ENCODE data around the gene PBX1. TPM values are rescaled to one million over a fixed set of nuclear protein-coding genes. Genes with fewer than 3 reads are reported as not detected.

Gene PBX1
- total and polyA plus RNA-seq, 2 donors (not counting 3 experiments of a cell fraction or from before 2014, with no cell fraction given): 10.7 to 24.1 TPM

DNA sequence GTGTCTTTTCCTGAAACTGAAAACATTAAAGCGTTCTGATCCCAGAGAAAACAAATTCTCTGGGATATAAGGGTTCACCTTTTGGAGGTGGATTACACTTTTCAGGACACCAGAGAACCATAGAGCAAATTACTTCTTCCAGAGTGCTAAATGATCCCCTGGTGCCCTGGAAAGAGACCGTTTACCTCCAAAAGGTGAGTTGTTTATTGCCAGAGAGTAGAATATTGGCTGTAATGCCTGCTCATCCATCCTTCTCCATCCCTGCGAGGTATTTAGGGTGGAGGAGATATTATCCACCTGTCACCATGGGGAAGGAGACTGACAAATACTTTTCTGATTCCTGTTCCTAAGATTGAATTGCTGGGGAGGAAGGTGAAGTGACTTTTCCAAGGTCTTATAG lies 30.4 kb downstream of the PBX1 start:
- intact Hi-C loops (cut with micrococcal nuclease): loop anchor here (2.0 kb wide), 1 partner anchor 27 kb away; no protein-coding TSS in a partner anchor
- Histone ChIP-seq H4K20me1 (replicated peaks; ENCODE audit: control insufficient read depth, extremely low read depth, insufficient read depth, low read length) (no peaks in the 10 kb centered on the region), H3K9me3 (replicated peaks; ENCODE audit: control insufficient read depth, insufficient read depth, low read length) (no peaks in the 10 kb centered on the region), H3K4me3 (replicated peaks in 1 of 3; ENCODE audit: insufficient read depth in 1 of 3, low read depth in 1 of 3, low read length in 3 of 3) (no peak overlapping the region), H3K79me2 (ENCODE audit: control insufficient read depth, insufficient read depth, low read length) (no peaks in the 10 kb centered on the region), H3K27me3 (ENCODE audit: control insufficient read depth in 2 of 2, insufficient read depth in 2 of 2, low read length in 2 of 2) (no peaks in the 10 kb centered on the region), H3K4me1 (ENCODE audit: control insufficient read depth, extremely low read depth, insufficient read depth, low read length) (no peaks in the 10 kb centered on the region), H2AFZ (ENCODE audit: low read depth, low read length) (peak overlapping the region; percentile 69), H3K36me3 (ENCODE audit: control insufficient read depth in 2 of 2, extremely low read depth in 1 of 2, insufficient read depth in 2 of 2, low read length in 2 of 2) (no peaks in the 10 kb centered on the region), H3K4me2 (ENCODE audit: insufficient read depth, low read length) (peak overlapping the region; percentile 53), H3K9me1 (replicated peaks; ENCODE audit: control insufficient read depth, extremely low read depth, insufficient read depth, low read length) (no peaks in the 10 kb centered on the region), H3K9ac (replicated peaks; ENCODE audit: extremely low read depth, insufficient read depth, low read length) (no peak overlapping the region), H3K27ac (ENCODE audit: insufficient read depth, low read depth, low read length) (no peak overlapping the region)
- DNase-seq (ENCODE audit: low read depth, low spot score) (no peak), FAIRE-seq (no peak)
- POLR2A ChIA-PET: no interaction called here
- CTCF ChIA-PET: no interaction called here
- BruUV-seq (replicated peaks): no TSS peak
- dilution Hi-C loops (cut with MboI; ENCODE audit: extremely low pct_ligation_motif_present, low sequenced_read_pairs): no loop called here
- TF ChIP-seq JUN (IDR thresholded peaks at IDR 0.05; ENCODE audit: borderline replicate concordance, insufficient read depth, insufficient read length, low read depth) (no peak), MYC (IDR thresholded peaks at IDR 0.05; ENCODE audit: low read depth, low read length) (no peak), FOS (IDR thresholded peaks at IDR 0.05; ENCODE audit: borderline replicate concordance, insufficient read depth, low read length) (no peak)

DNA sequence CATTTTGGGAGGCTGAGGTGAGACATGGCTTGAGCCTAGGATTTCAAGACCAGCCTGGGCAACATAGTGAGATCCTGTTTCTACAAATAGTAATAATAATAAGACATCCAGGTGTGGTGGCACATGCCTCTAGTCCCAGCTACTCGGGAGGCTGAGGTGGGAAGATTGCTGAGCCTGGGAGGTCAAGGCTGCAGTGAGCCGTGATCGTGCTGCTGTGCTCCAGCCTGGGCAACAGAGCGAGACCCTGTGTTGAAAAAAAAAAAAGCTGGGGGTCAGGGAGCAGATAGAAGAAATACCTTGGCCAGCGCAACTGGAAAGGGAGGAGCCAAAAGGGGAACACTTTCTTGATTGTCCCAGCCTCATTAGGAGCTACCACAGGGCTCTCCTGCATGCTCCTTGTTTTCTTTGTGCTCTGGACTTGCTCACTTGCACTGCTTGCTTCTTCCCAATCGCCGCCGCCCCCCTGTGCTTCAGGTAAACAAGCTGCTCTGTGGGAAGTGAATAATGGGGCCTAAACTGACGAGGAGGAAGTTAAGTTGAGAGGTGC lies 31.1 kb downstream of the PBX1 start:
- BruUV-seq (replicated peaks): no TSS peak
- ChIA-PET POLR2A (no interaction called here), CTCF (no interaction called here)
- no peak overlapping the region for H2AFZ ChIP-seq (ENCODE audit: low read depth, low read length)
- no peaks in the 10 kb centered on the region for H3K4me1 ChIP-seq (ENCODE audit: control insufficient read depth, extremely low read depth, insufficient read depth, low read length)
- H3K27me3 ChIP-seq (ENCODE audit: control insufficient read depth in 2 of 2, insufficient read depth in 2 of 2, low read length in 2 of 2): no peaks in the 10 kb centered on the region
- H3K4me3 ChIP-seq (replicated peaks in 1 of 3; ENCODE audit: insufficient read depth in 1 of 3, low read depth in 1 of 3, low read length in 3 of 3): no peak overlapping the region
- TF ChIP-seq MAX (IDR thresholded peaks at IDR 0.05; ENCODE audit: insufficient read depth, insufficient read length): no peak
- TF ChIP-seq POLR2A (IDR thresholded peaks at IDR 0.05; ENCODE audit: low read depth, low read length): no peak
- no peak for TF ChIP-seq CTCF (IDR thresholded peaks at IDR 0.05; ENCODE audit: extremely low read depth in 1 of 2, insufficient read depth in 1 of 2, low read depth in 1 of 2, low read length in 2 of 2)
- TF ChIP-seq MYC (IDR thresholded peaks at IDR 0.05; ENCODE audit: low read depth, low read length): no peak
- TF ChIP-seq JUN (IDR thresholded peaks at IDR 0.05; ENCODE audit: borderline replicate concordance, insufficient read depth, insufficient read length, low read depth): no peak
- no peak for TF ChIP-seq POLR2AphosphoS5 (IDR thresholded peaks at IDR 0.05; ENCODE audit: insufficient read depth, low read depth, low read length)
- no peak for TF ChIP-seq GATA2 (IDR thresholded peaks at IDR 0.05; ENCODE audit: insufficient read depth, insufficient read length, low read depth, low read length)
- no peak for TF ChIP-seq FOS (IDR thresholded peaks at IDR 0.05; ENCODE audit: borderline replicate concordance, insufficient read depth, low read length)
- no peak for TF ChIP-seq EZH2 (IDR thresholded peaks at IDR 0.05; ENCODE audit: borderline replicate concordance, low read depth, low read length, severe bottlenecking)
- H3K27ac ChIP-seq (ENCODE audit: insufficient read depth, low read depth, low read length): no peak overlapping the region
- FAIRE-seq (no peak), DNase-seq (ENCODE audit: low read depth, low spot score) (no peak)
- no peaks in the 10 kb centered on the region for H4K20me1 ChIP-seq (replicated peaks; ENCODE audit: control insufficient read depth, extremely low read depth, insufficient read depth, low read length)
- no peaks in the 10 kb centered on the region for H3K9me1 ChIP-seq (replicated peaks; ENCODE audit: control insufficient read depth, extremely low read depth, insufficient read depth, low read length)
- dilution Hi-C loops (cut with MboI; ENCODE audit: extremely low pct_ligation_motif_present, low sequenced_read_pairs) (no loop called here), intact Hi-C loops (cut with micrococcal nuclease) (loop anchor here (2.0 kb wide), 1 partner anchor 27 kb away; no protein-coding TSS in a partner anchor)
- no peaks in the 10 kb centered on the region for H3K9me3 ChIP-seq (replicated peaks; ENCODE audit: control insufficient read depth, insufficient read depth, low read length)
- no peak overlapping the region for H3K9ac ChIP-seq (replicated peaks; ENCODE audit: extremely low read depth, insufficient read depth, low read length)
- no peak overlapping the region for H3K4me2 ChIP-seq (ENCODE audit: insufficient read depth, low read length)
- H3K36me3 ChIP-seq (ENCODE audit: control insufficient read depth in 2 of 2, extremely low read depth in 1 of 2, insufficient read depth in 2 of 2, low read length in 2 of 2): no peaks in the 10 kb centered on the region
- H3K79me2 ChIP-seq (ENCODE audit: control insufficient read depth, insufficient read depth, low read length): no peaks in the 10 kb centered on the region
